Heart right ventricle (tissue), 16 donors: ENCODE results near the gene TPRX1. TPM values are rescaled to one million over a fixed set of nuclear protein-coding genes. Genes with fewer than 3 reads are reported as not detected.
A peak's percentile ranks its signal among the peaks of the same experiment; 100 is the strongest.
"Not testable (repeated sequence)": the region's sequence is repeated elsewhere in the genome, so short reads cannot be mapped to it uniquely, and the experiment has no call there.

ENCODE experiments used
- ATAC-seq, 8 donors: fragments of 200-7000 bp; cut with Tn5 transposase; one replicate each; pipeline ENCODE4 v1.9.1; 2020; ENCODE audit warnings: mild to moderate bottlenecking in 8 of 8, moderate library complexity in 8 of 8, moderate number of reproducible peaks in 1 of 8
- DNase-seq, 2 donors: peaks; one replicate each; pipeline ENCODE4 v3.0.0-alpha.2; 2020
- H3K27ac ChIP-seq, 10 donors: fragments of 200-600 bp; sonication (generic) in 2 of 10; one replicate each; pipeline versions ENCODE4 v1.5.0 to v1.8.0; 2020 to 2022; ENCODE audit warnings: mild to moderate bottlenecking in 3 of 10
- H3K27me3 ChIP-seq, 7 donors: fragments of 200-600 bp; one replicate each; pipeline ENCODE4 v1.8.0; 2021 to 2022; ENCODE audit warnings: mild to moderate bottlenecking in 2 of 7
- H3K36me3 ChIP-seq, 9 donors: fragments of 200-600 bp; sonication (generic) in 1 of 9; one replicate each; pipeline versions ENCODE4 v1.5.0 to v1.8.0; 2020 to 2022; ENCODE audit warnings: mild to moderate bottlenecking in 2 of 9
- H3K4me1 ChIP-seq, 9 donors: fragments of 200-600 bp; sonication (generic) in 1 of 9; one replicate each; pipeline versions ENCODE4 v1.5.0 to v1.8.0; 2020 to 2022; ENCODE audit warnings: mild to moderate bottlenecking in 4 of 9
- H3K4me3 ChIP-seq, 10 donors: fragments of 200-600 bp; sonication (generic) in 2 of 10; one replicate each; pipeline versions ENCODE4 v1.5.0 to v1.8.0; 2020 to 2022; ENCODE audit warnings: mild to moderate bottlenecking in 7 of 10, moderate library complexity in 2 of 10
- H3K9me3 ChIP-seq, 11 donors: fragments of 200-600 bp in 10 of 11; sonication (generic) in 2 of 11; one replicate each; pipeline versions ENCODE4 v1.5.0 to v1.8.0; 2013 to 2022; ENCODE audit warnings: mild to moderate bottlenecking in 2 of 11, control low read depth in 1 of 11, moderate library complexity in 1 of 11
- WGBS, 2 donors: extraction: QIAGEN DNeasy Blood & Tissue Kit; methylation state at CpG; one replicate each; pipeline ENCODE4 v1.1.7; 2013; ENCODE audit warnings: inconsistent platforms in 1 of 2; 5-methylcytosine and 5-hydroxymethylcytosine counted together
- intact Hi-C, 10 donors: fragments of 100-400 bp; cut with DNase I; formaldehyde crosslinking; loops; one replicate each; pipeline versions ENCODE4 v1.11.1 to v1.14.2; 2022
- polyA plus RNA-seq, 2 donors: library from polyadenylated mRNA; stranded (reverse); fragments of 200-250 nt; gene quantifications; one replicate each; pipeline ENCODE4 v1.2.3, GENCODE V29; 2013
- total RNA-seq, 10 donors: library from RNA; stranded (reverse); fragmentation: NEBNext Ultra II Directional in 3 of 10; extraction: Animal tissue kit (Norgen Biotek cat#: 25700) in 3 of 10; gene quantifications; one replicate each; pipeline versions ENCODE4 v1.2.1 to v1.2.4, GENCODE V29; 2021 to 2023
- TF ChIP-seq, protein P1 (sequence below), 9 donors: fragments of 200-600 bp; sonication (generic) in 2 of 9; IDR thresholded peaks; one replicate each; pipeline versions ENCODE4 v1.5.0 to v1.8.0; 2021 to 2022; ENCODE audit warnings: antibody characterized with exemption in 9 of 9, mild to moderate bottlenecking in 5 of 9, moderate library complexity in 1 of 9
- donor health status: Arrhythmogenic right ventricular cardiomyopathy.
- donor health status: ischemic (EF 13 %, LVEDD 7.1; RV severe dilation, severe dysfunction).
- donor health status: healthy with polysubstance abuse.
- donor health status: DM: no; HTN: yes; CAD: no.
- donor health status: DM: no; HTN: no; CAD: no.
- donor health status: ischemic (EF 25% LVEDD 6.9; RV normal size, moderate dysfunction).
- donor health status: ischemic (EF 25% LVEDD 5.7; RV mildly dilated, moderate dysfunction).
- donor health status: healthy.
- donor health status: DM: yes; HTN: yes; CAD: no.
- donor health status: Ischemic cardiomyopathy.
- donor health status: ischemic (EF 35%, LVEDD 5.7; RV mildly dilated, moderate dysfunction).
- donor health status: nonischemic (EF 11% LVEDD 7.7; RV severe dilation, severe dysfunction).
- donor health status: DM: yes; HTN: yes; CAD: no.
- donor health status: PGD.
- donor health status: ischemic (EF 29% LVEDD 5.4; RV normal size, mild dysfunction).
- donor health status: nonischemic (EF 23%, LVEDD 6.1; RV moderate dilation, normal function).

The TPRX1 gene
- total and polyA plus RNA-seq, 12 donors = not detected

DNA sequence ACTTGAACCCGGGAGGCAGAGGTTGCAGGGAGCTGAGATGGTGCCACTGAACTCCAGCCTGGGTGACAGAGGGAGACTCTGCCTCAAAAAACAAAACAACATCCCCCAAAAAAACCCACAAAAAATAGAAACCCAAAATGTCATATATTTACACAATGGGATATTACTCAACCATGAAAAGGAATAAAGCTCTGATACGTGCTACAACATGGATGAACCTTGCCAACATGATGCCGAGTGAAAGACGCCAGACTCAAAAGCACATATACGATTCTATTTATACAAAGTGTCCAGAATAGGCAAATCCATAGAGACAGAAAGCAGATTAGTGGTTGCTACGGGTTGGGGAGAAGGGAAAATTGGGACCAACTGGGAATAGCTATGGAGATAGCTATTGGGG, 2.1 kb upstream of the TPRX1 start:
- WGBS, 2 donors = 78 to 82% methylated on average over 6 of the region's 6 CpGs
- TF ChIP-seq, protein P1, sequence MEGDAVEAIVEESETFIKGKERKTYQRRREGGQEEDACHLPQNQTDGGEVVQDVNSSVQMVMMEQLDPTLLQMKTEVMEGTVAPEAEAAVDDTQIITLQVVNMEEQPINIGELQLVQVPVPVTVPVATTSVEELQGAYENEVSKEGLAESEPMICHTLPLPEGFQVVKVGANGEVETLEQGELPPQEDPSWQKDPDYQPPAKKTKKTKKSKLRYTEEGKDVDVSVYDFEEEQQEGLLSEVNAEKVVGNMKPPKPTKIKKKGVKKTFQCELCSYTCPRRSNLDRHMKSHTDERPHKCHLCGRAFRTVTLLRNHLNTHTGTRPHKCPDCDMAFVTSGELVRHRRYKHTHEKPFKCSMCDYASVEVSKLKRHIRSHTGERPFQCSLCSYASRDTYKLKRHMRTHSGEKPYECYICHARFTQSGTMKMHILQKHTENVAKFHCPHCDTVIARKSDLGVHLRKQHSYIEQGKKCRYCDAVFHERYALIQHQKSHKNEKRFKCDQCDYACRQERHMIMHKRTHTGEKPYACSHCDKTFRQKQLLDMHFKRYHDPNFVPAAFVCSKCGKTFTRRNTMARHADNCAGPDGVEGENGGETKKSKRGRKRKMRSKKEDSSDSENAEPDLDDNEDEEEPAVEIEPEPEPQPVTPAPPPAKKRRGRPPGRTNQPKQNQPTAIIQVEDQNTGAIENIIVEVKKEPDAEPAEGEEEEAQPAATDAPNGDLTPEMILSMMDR (IDR thresholded peaks at IDR 0.05) = no peak
- Histone ChIP-seq H3K9me3 (peaks cover 0 to 1% (median 0%) of the 10 kb centered on the region in 11 donors), H3K36me3 (no peaks in the 10 kb centered on the region), H3K27me3 (no peaks in the 10 kb centered on the region), H3K4me1 (no peaks in the 10 kb centered on the region), H3K27ac (no peak overlapping the region), H3K4me3 (no peak overlapping the region)
- ATAC-seq = no peak
- DNase-seq = no peak
- intact Hi-C loops = no loop called here

DNA sequence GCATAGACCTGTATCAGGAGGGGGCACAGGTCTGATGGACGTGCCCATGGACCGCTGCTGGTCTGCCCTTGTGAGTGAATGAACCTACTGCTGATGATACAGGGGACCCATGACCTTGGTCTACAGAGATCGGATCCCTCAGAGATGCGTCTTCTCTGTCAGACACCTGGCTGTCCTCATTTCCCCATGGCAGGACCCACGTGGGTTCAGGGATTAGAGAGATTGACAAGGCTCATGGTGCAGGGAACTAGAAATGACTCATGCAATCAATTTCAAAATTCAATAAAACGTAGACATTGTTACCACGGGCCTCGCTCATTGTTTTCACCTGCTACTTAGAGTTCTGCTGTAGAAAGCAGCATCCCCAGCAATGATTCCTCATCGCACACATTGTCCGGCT, 962 bp upstream of the TPRX1 start:
- Histone ChIP-seq H3K27ac (no peak overlapping the region), H3K27me3 (no peaks in the 10 kb centered on the region), H3K9me3 (peaks cover 0 to 6% (median 0%) of the 10 kb centered on the region in 11 donors), H3K4me3 (no peak overlapping the region), H3K36me3 (no peaks in the 10 kb centered on the region), H3K4me1 (no peaks in the 10 kb centered on the region)
- DNase-seq (no peak), ATAC-seq (no peak)
- intact Hi-C loops = no loop called here
- TF ChIP-seq, protein P1 (IDR thresholded peaks at IDR 0.05) = no peak
- whole genome bisulfite sequencing, 2 donors = 86 to 88% methylated on average over 10 of the region's 10 CpGs

DNA sequence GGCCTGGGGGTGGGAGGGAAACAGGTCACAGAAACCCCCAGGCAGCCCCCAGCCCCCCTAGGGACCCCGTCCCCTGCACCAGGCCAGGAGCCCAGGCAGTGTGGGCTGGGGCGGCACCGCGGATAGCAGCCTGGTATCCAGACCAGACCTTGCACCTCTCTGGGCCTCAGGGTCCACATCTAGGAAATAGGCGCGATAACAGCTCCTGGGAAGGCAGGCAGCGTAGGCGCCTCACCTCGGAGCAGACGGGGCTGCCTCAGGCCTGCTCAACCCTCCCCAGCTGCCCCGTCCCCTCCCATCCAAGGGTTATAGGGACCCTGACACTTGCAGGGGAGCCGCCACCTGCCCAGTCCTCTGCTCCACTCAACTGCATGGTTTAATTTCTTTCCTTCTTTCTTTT, 680 bp downstream of the TPRX1 start:
- peak in 1 of 8 donors; percentile 47 for ATAC-seq
- H3K27ac ChIP-seq, H3K36me3 ChIP-seq, intact Hi-C loops, DNase-seq, H3K27me3 ChIP-seq, H3K4me3 ChIP-seq, H3K9me3 ChIP-seq, H3K4me1 ChIP-seq: not testable (repeated sequence)
- 89 to 90% methylated on average over 7 to 12 of the region's 12 CpGs for WGBS, 2 donors

DNA sequence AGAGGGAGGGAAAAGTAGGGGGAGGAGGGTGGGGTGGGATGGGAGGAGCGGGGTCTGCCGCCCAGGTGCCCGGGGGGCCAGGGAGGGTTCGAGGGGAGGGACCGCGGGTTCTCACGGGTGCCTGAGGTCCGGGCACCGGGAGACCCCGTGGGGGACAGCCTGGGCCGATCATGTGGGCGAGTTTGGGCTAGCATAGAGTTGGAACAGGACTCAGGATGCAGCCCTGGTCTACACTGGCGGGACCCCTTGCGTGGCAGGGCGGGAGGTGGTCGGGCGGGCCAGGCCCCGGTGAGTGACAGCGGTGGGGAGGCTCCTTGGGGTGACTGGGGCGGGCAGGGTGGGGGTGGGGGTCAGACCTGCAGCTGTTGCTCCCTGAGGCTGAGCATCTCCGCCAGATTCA, 1.2 kb downstream of the TPRX1 start:
- WGBS, 2 donors = 75 to 86% methylated on average over 14 to 21 of the region's 21 CpGs
- H3K4me3 ChIP-seq, H3K27me3 ChIP-seq, DNase-seq, H3K9me3 ChIP-seq, H3K36me3 ChIP-seq, H3K4me1 ChIP-seq, H3K27ac ChIP-seq, ATAC-seq, intact Hi-C loops: not testable (repeated sequence)

DNA sequence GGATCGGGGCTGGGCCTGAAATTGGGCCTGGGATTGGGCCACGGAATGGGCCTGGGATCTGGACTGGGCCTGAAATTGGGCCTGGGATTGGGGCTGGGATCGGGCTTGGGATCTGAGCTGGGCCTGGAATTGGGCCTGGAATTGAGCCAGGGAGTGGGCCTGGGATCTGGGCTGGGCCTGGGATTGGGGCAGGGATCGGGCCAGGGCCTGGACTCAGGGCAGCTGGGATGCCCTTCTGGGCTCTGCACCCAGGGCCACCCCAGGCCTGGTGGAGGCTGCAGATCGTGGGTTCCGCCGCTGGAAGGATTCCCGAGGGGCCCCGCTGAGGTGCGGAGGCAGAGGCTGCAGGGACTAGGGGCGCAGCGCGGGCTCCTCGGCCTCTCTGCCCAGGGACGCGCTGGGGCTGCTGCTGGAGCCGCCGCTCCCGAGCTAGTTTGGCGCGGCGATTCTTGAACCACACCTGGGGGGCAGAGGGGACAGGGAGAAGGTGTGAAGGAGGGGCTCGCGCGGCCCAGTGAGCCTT, 1.8 kb downstream of the TPRX1 start:
- 81 to 90% methylated on average over 15 to 22 of the region's 25 CpGs for WGBS, 2 donors
- DNase-seq (no peak), ATAC-seq (no peak)
- no peaks in the 10 kb centered on the region for H3K36me3 ChIP-seq
- no peak overlapping the region for H3K27ac ChIP-seq
- H3K4me1 ChIP-seq = no peaks in the 10 kb centered on the region
- intact Hi-C loops = no loop called here
- TF ChIP-seq, protein P1 (IDR thresholded peaks at IDR 0.05) = no peak
- peaks cover 0 to 6% (median 0%) of the 10 kb centered on the region in 11 donors for H3K9me3 ChIP-seq
- peaks cover 0 to 5% (median 0%) of the 10 kb centered on the region in 7 donors for H3K27me3 ChIP-seq
- H3K4me3 ChIP-seq = no peak overlapping the region
